Activated T-helper 1 cell treated with anti-CD3 and anti-CD28 coated beads, Interleukin-2, amount 50 U/mL, for 16 hours (primary cell): ENCODE results near the gene ARAP1.
A peak's percentile ranks its signal among the peaks of the same experiment; 100 is the strongest.

ENCODE experiments used
- DNase-seq, 2 donors: peaks; one replicate each; pipeline ENCODE4 v3.0.0-alpha.2; 2020; ENCODE audit warnings: low read depth in 1 of 2, low spot score in 1 of 2

The ARAP1 gene

GRCh38 chr11:72685560-72686480 lies 66.4 kb downstream of the ARAP1 start:
- DNase-seq, result no peak

GRCh38 chr11:72684236-72684912 lies 67.8 kb downstream of the ARAP1 start:
- DNase-seq, result no peak

GRCh38 chr11:72683782-72684200 lies 68.4 kb downstream of the ARAP1 start:
- DNase-seq, result peak; percentile 38 to 51

GRCh38 chr11:72682858-72683243 lies 69.4 kb downstream of the ARAP1 start:
- no peak for DNase-seq

GRCh38 chr11:72682238-72682857 lies 69.9 kb downstream of the ARAP1 start:
- no peak for DNase-seq

GRCh38 chr11:72681226-72682153 lies 70.7 kb downstream of the ARAP1 start:
- DNase-seq, result no peak

GRCh38 chr11:72680624-72681158 lies 71.5 kb downstream of the ARAP1 start:
- no peak for DNase-seq

GRCh38 chr11:72679869-72680268 lies 72.3 kb downstream of the ARAP1 start:
- no peak for DNase-seq

GRCh38 chr11:72678524-72678923 lies 73.7 kb downstream of the ARAP1 start:
- DNase-seq, result no peak

GRCh38 chr11:72676861-72677341 lies 75.3 kb downstream of the ARAP1 start:
- peak; percentile 37 to 39 for DNase-seq

GRCh38 chr11:72675221-72675620 lies 77.0 kb downstream of the ARAP1 start:
- DNase-seq, result no peak

GRCh38 chr11:72673943-72674828 lies 78.0 kb downstream of the ARAP1 start, which contains the start of gene PDE2A:
Gene PDE2A (minus strand): TSS chr11:72674422. CDS start chr11:72674207, 215 bp downstream.
- no peak for DNase-seq

- DNase-seq, result no peak
Observed at GRCh38 chr11:72673284-72673942, 78.8 kb downstream of the ARAP1 start.

- DNase-seq, result no peak
Observed at GRCh38 chr11:72672597-72673238, 79.5 kb downstream of the ARAP1 start.

GRCh38 chr11:72671152-72672099 lies 80.8 kb downstream of the ARAP1 start:
- DNase-seq, result no peak

- no peak for DNase-seq
Observed at GRCh38 chr11:72670041-72670440, 82.2 kb downstream of the ARAP1 start.

GRCh38 chr11:72669527-72669926 lies 82.7 kb downstream of the ARAP1 start:
- no peak for DNase-seq
